Endothelial cell of umbilical vein (primary cell): Measurements from ENCODE around the gene CNOT11.

ENCODE experiments used
- EZH2 ChIP-seq: IDR thresholded peaks from 2 replicates; pipeline ENCODE4 v1.6.1; 2012; ENCODE audit warnings: borderline replicate concordance, low read depth, mild to moderate bottlenecking, moderate library complexity, low read length, inconsistent platforms; ENCODE audit not compliant: severe bottlenecking
- FOS ChIP-seq: IDR thresholded peaks from 2 replicates; pipeline ENCODE4 v1.6.1; 2011; ENCODE audit warnings: mild to moderate bottlenecking, low read length, moderate library complexity, borderline replicate concordance; ENCODE audit not compliant: insufficient read depth
- JUN ChIP-seq: IDR thresholded peaks from 2 replicates; pipeline ENCODE4 v1.6.1; 2011; ENCODE audit warnings: borderline replicate concordance, low read depth; ENCODE audit not compliant: insufficient read length, insufficient read depth
- MAX ChIP-seq: IDR thresholded peaks from 2 replicates; pipeline ENCODE4 v1.6.1; 2011; ENCODE audit not compliant: insufficient read depth, insufficient read length
- MYC ChIP-seq: IDR thresholded peaks from one replicate; pipeline ENCODE4 v1.6.1; 2011; ENCODE audit warnings: mild to moderate bottlenecking, low read depth, low read length
- POLR2A ChIP-seq: IDR thresholded peaks from 2 replicates; pipeline ENCODE4 v1.6.1; 2012; ENCODE audit warnings: low read depth, mild to moderate bottlenecking, control low read depth, low read length
- POLR2AphosphoS5 ChIP-seq: IDR thresholded peaks from 2 replicates; pipeline ENCODE4 v1.6.1; 2012; ENCODE audit warnings: low read depth, mild to moderate bottlenecking, control low read depth, low read length, moderate library complexity; ENCODE audit not compliant: insufficient read depth
- TF ChIP-seq, protein P1 (sequence below), 2 donors: IDR thresholded peaks; 1 replicate in 1 of 2; 2 replicates in 1 of 2; pipeline ENCODE4 v1.5.1; 2011; ENCODE audit warnings: low read length in 2 of 2, mild to moderate bottlenecking in 2 of 2, moderate library complexity in 2 of 2, control low read depth in 1 of 2, inconsistent platforms in 1 of 2, low read depth in 1 of 2; ENCODE audit not compliant: insufficient read depth in 1 of 2; ENCODE audit errors: extremely low read depth in 1 of 2

- TF ChIP-seq POLR2A = no peak
- TF ChIP-seq, protein P1, sequence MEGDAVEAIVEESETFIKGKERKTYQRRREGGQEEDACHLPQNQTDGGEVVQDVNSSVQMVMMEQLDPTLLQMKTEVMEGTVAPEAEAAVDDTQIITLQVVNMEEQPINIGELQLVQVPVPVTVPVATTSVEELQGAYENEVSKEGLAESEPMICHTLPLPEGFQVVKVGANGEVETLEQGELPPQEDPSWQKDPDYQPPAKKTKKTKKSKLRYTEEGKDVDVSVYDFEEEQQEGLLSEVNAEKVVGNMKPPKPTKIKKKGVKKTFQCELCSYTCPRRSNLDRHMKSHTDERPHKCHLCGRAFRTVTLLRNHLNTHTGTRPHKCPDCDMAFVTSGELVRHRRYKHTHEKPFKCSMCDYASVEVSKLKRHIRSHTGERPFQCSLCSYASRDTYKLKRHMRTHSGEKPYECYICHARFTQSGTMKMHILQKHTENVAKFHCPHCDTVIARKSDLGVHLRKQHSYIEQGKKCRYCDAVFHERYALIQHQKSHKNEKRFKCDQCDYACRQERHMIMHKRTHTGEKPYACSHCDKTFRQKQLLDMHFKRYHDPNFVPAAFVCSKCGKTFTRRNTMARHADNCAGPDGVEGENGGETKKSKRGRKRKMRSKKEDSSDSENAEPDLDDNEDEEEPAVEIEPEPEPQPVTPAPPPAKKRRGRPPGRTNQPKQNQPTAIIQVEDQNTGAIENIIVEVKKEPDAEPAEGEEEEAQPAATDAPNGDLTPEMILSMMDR (IDR thresholded peaks at IDR 0.05; ENCODE audit: extremely low read depth in 1 of 2, insufficient read depth in 1 of 2, low read depth in 1 of 2, low read length in 2 of 2) = no peak
- TF ChIP-seq EZH2 = no peak
- no peak for TF ChIP-seq POLR2AphosphoS5
- no peak for TF ChIP-seq MYC
- no peak for TF ChIP-seq MAX
- TF ChIP-seq JUN = no peak
- TF ChIP-seq FOS = no peak
These were observed 21.4 kb upstream of the CNOT11 start for GRCh38 chr2:101231240-101231639.
